HUES64 (cell line): Measurements from ENCODE around the gene CAPN8.

ENCODE experiments used
- H3K27ac ChIP-seq: 2 replicates; pipeline ENCODE4 v1.7.0; 2013; ENCODE audit warnings: low read depth, low read length, inconsistent platforms
- H3K27me3 ChIP-seq: 2 replicates; pipeline ENCODE4 v1.6.1; 2013; ENCODE audit warnings: mild to moderate bottlenecking, low read length; ENCODE audit not compliant: insufficient read depth
- H3K36me3 ChIP-seq: 2 replicates; pipeline ENCODE4 v1.6.1; 2013; ENCODE audit warnings: mild to moderate bottlenecking, low read length; ENCODE audit not compliant: insufficient read depth
- H3K4me1 ChIP-seq: 2 replicates; pipeline ENCODE4 v1.6.1; 2013; ENCODE audit warnings: mild to moderate bottlenecking, low read length, moderate library complexity; ENCODE audit not compliant: insufficient read depth
- H3K4me3 ChIP-seq: 2 replicates; pipeline ENCODE4 v1.5.1; 2013; ENCODE audit warnings: mild to moderate bottlenecking, low read length, moderate library complexity
- H3K9ac ChIP-seq: 2 replicates; pipeline ENCODE4 v1.6.1; 2013; ENCODE audit warnings: mild to moderate bottlenecking, low read depth, low read length
- H3K9me3 ChIP-seq: 2 replicates; pipeline ENCODE4 v1.6.1; 2013; ENCODE audit warnings: low read depth, low read length; ENCODE audit not compliant: insufficient read depth
- WGBS: fragments of 150-250, 120-280 bp; methylation state at CpG from one replicate; pipeline ENCODE4 v1.1.7; 2013; ENCODE audit warnings: missing lambda C conversion rate; 5-methylcytosine and 5-hydroxymethylcytosine counted together

CAPN8 gene

DNA sequence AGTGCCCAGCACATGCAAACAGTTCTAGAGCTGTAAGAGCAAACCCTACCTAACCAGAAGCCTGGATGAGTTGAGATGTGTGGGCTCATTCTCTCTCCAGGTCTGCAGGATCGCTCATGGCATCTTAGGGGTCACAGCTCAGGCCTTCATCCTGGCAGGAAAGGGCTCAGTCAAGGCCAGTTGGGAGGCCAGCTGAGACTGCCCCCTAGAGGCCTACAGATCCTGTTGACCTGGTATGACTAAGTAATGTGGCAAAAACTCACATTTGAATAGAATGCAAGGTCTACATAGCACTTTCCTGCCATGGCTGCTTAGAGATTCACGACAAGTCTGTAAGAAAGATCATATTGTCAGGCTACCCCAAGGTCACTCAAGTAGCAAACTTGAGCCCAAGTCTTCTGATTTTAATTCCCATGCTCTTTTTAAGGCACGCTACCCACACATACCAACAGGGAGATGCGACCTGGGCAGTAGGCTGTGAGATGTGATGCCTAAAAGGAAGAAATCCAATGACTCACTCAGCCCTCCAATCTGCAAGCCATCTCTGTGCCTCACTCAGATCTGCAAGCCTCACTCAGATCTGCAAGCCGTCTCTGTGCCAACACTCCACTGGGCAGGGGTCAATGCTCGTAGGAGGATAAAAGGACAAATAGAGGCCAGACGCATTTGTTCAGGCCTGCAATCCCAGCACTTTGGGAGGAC is 5.1 kb upstream of the CAPN8 start:
- 63% methylated on average over 7 of the region's 7 CpGs for WGBS
- Histone ChIP-seq H3K27ac (no peak overlapping the region), H3K9me3 (peaks cover 16% of the 10 kb centered on the region), H3K4me3 (no peak overlapping the region), H3K36me3 (no peaks in the 10 kb centered on the region), H3K4me1 (peaks cover 4% of the 10 kb centered on the region; the same call in 1 of the 2 replicates), H3K9ac (no peak overlapping the region), H3K27me3 (no peaks in the 10 kb centered on the region)

DNA sequence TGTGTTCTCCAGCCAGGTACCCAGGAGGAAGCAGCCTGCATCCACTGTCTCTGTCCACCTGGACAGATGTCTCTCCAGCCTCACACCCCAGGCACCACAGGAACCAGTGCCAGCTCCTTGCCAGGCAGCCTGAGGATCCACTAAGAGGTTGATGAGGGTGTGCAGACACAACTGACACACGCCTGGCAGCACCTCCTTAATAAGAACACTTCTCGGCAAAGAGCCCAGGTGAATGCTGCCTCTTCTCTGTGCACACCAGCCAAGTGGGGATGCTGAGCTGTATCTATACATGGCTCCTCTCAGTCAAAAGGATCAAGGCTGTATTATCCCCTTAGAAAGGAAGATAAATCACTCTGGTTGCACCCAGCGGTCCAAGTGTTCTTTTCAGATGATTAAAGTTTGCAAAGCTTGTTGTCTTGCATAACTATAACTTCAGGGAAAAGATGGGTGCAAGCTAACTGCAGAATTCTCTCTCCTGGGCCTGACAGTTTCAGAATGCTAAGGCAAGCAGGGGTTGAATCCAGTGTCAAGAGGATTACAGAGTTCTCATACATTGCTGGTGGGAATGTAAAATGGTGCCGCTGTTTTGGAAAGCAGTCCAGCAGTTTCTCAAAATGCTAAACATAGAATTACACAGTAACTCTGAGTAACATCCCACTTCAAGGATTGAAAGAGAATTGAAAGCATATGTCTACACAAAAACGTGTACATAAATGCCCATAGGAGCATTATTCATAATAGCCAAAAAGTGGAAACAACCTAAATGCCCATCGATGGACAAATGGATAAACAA is 3.7 kb upstream of the CAPN8 start:
- Histone ChIP-seq H3K27me3 (no peaks in the 10 kb centered on the region), H3K9me3 (peaks cover 10% of the 10 kb centered on the region), H3K36me3 (no peaks in the 10 kb centered on the region), H3K27ac (no peak overlapping the region), H3K4me3 (no peak overlapping the region), H3K9ac (no peak overlapping the region), H3K4me1 (peaks cover 4% of the 10 kb centered on the region; the same call in 1 of the 2 replicates)
- 81% methylated on average over 6 of the region's 6 CpGs for WGBS

DNA sequence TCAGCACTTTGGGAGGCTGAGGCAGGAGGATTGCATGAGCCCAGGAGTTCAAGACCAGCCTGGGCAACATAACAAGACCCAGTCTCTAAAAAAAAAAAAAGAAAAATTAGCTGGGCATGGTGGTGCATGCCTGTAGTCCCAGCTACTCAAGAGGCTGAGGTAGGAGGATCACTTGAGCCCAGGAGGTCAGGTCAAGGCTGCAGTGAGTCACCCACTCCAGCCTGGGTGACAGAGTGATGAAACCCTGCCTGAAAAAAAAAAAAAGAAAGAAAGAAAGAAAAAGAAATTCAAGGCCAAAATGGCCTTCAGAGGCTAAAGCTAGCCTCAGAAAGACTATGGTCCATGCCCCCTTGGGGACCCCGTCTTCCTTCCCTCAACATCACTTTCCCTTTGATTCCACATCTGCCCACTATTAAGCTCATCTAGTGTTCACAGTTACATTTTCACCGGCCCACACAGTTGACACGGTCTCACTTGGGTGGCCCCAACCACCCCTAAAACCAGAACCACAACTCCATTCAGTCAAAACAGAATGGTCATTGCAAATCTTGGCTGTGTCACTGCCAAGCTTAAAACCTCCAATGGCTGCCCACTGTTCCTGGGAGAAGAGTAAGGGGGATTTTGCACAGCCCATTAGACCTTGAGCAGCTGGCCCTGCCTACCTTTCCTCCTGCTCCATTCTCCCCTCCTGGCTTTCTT is 2.1 kb upstream of the CAPN8 start:
- Histone ChIP-seq H3K36me3 (no peaks in the 10 kb centered on the region), H3K27ac (no peak overlapping the region), H3K9ac (no peak overlapping the region), H3K27me3 (no peaks in the 10 kb centered on the region), H3K4me1 (peaks cover 4% of the 10 kb centered on the region; the same call in 1 of the 2 replicates), H3K9me3 (no peaks in the 10 kb centered on the region), H3K4me3 (no peak overlapping the region)
- 89% methylated on average over 3 of the region's 3 CpGs for WGBS

DNA sequence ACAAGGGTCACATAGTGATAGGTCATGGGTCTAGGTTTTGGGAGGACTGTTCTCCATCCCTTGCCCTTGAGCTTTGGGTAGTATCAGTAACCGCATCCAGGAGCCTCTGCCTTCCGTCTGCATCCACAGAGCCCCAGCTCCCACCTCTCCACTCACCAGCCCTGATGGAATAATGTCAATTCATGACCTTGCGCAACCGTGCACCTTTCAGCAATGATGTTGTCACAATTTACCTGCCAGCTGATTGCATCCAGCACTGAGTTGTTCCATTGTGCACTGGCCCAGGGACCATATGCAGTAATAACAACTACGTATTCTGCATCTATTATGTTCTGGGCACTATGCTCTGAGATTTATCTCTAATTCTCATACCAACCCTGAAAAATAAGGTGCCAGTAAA is 1.4 kb downstream of the CAPN8 start:
- no peaks in the 10 kb centered on the region for H3K4me1 ChIP-seq
- 75% methylated on average over 5 of the region's 5 CpGs for WGBS

DNA sequence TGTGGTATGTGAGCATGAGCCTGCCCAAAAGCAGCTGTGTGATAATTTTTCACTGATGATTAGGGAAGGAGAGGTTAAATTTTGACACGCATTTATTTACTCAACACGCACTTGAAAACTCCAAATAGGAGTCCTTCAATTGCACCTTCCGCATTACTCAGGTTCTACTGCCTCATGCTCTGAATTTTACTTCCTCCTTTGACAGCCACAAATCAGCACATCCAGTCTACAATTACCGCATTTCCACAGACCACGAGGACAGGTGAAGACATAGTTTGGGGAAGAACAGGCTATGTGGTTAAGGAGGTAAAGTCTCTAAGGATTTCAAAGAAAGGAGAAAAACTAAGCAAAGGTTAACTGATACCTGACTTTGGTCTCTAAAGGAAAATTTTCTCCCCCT is 2.6 kb downstream of the CAPN8 start:
- Histone ChIP-seq H3K27ac (no peak overlapping the region), H3K9me3 (no peaks in the 10 kb centered on the region), H3K4me1 (no peaks in the 10 kb centered on the region), H3K9ac (no peak overlapping the region), H3K27me3 (no peaks in the 10 kb centered on the region), H3K36me3 (no peaks in the 10 kb centered on the region), H3K4me3 (no peak overlapping the region)
- 69% methylated on average over 4 of the region's 5 CpGs for WGBS

More for the DNA sequence above, 1.4 kb downstream of the CAPN8 start:
- Histone ChIP-seq H3K36me3 (no peaks in the 10 kb centered on the region), H3K27me3 (no peaks in the 10 kb centered on the region), H3K9me3 (no peaks in the 10 kb centered on the region), H3K9ac (no peak overlapping the region), H3K4me3 (no peak overlapping the region), H3K27ac (no peak overlapping the region)

DNA sequence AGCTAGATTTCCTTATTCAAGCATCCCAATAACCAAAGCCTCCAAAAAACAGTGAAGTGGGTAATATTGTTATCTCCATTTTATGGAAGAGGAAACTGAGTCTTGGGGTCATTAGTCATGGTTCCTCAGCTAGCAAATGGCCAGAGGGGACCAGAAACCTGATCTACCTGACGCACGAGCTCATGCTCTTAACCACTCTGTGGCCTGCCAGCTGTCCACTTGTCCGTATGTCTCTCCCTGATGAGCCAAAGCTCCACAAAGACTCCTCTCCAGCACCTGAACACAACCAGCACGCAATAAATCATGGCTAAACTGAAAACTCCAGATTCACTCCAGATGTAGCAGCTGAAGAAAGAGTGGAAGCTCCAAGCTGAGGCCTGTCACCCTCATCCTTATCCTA is 5.8 kb downstream of the CAPN8 start:
- no peaks in the 10 kb centered on the region for H3K4me1 ChIP-seq
- H3K27me3 ChIP-seq: no peaks in the 10 kb centered on the region
- H3K4me3 ChIP-seq: no peak overlapping the region
- WGBS: 96% methylated on average over 4 of the region's 4 CpGs
- H3K9ac ChIP-seq: no peak overlapping the region
- H3K9me3 ChIP-seq: no peaks in the 10 kb centered on the region
- no peak overlapping the region for H3K27ac ChIP-seq
- no peaks in the 10 kb centered on the region for H3K36me3 ChIP-seq

DNA sequence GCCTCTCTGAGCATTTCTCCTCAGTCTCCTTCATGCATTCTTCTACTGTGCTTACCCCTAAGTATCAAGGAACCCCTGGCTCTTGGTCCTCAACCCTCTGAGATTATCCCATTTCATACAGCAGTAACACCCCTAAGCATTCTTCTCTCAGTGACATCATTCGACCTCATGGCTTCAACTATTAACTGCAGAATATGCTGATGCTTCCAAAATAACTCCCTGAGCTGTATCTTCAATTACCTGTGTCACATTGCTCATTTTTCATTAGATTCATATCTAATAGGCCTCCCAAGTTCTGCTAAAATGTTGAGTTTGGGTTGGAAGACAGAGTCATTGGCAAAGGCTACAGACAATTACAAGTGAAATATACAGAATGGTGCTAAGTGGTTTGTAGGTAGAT is 7.5 kb downstream of the CAPN8 start:
- Histone ChIP-seq H3K9ac (no peak overlapping the region), H3K4me1 (peaks cover 8% of the 10 kb centered on the region; the same call in 1 of the 2 replicates), H3K27me3 (no peaks in the 10 kb centered on the region), H3K27ac (no peak overlapping the region), H3K36me3 (no peaks in the 10 kb centered on the region), H3K9me3 (no peaks in the 10 kb centered on the region), H3K4me3 (no peak overlapping the region)
- 82% methylated on average over 1 of the region's 1 CpG for WGBS

DNA sequence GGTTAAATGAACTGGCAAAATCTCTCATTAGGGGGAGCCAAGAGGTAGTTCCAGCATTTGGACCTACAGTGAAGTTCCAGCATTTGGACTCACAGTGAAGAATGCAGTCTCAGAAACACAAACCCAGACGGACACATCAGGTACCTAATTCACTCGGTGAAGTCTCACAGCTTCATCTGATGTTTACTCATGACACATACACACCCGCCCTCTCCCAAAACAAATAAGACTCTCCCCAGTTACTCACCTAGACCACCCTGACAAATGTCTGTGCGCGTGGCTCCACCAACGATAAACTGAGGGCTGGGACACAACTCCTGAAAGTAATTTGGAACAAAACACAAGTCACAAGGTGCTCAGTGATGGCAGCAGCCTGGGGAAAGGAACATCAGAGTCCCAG is 11.4 kb downstream of the CAPN8 start:
- 79% methylated on average over 6 of the region's 6 CpGs for WGBS
- Histone ChIP-seq H3K4me1 (peaks cover 16% of the 10 kb centered on the region), H3K27ac (no peak overlapping the region), H3K27me3 (no peaks in the 10 kb centered on the region), H3K4me3 (no peak overlapping the region), H3K9ac (no peak overlapping the region), H3K36me3 (no peaks in the 10 kb centered on the region), H3K9me3 (no peaks in the 10 kb centered on the region; the same call in 1 of the 2 replicates)

DNA sequence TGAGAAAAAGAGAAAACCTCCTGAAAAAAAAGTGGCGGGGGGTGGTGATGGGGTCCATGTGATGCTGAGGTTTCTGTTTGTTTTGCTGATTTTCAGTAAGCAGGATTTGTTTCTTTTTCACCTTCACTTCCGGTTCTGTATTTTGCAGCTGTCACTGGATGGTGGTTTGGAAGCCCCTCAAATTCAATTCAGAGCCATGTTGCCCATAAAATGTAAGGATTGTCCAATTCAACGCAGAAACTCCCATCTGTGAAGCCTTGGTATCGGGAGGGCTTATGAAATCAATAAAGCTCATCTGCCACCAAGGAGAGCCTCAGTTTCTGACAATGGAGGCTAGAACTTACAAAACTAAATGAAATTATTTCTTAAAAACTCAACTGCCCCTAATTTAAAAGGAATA is 12.1 kb downstream of the CAPN8 start:
- H3K4me1 ChIP-seq: peaks cover 17% of the 10 kb centered on the region
- WGBS: 90% methylated on average over 4 of the region's 4 CpGs
- H3K4me3 ChIP-seq: no peak overlapping the region

DNA sequence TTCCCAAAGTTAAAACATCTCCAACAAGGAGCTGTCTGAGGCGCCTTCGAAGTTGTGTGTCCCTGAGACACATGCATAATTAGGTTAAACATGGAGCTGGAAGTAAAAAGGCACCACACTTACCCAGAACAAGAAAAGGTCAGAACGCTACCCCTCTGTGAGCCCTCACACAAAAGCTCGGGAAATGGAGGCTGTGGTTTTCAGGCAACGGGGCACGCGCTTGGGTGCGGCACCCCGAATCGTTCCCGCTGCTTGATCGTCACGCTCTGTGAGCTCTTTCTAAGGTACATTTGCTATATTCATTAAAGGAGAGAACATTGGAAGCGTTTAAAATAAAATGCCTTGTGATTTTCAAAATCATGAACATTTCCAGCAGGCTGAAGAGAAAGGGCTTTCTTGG is 12.5 kb downstream of the CAPN8 start:
- 91% methylated on average over 14 of the region's 14 CpGs for whole genome bisulfite sequencing
- Histone ChIP-seq H3K27me3 (no peaks in the 10 kb centered on the region), H3K9me3 (no peaks in the 10 kb centered on the region; the same call in 1 of the 2 replicates), H3K36me3 (no peaks in the 10 kb centered on the region), H3K9ac (no peak overlapping the region), H3K4me1 (peaks cover 21% of the 10 kb centered on the region), H3K4me3 (no peak overlapping the region), H3K27ac (no peak overlapping the region)

More for the DNA sequence above, 12.1 kb downstream of the CAPN8 start:
- H3K27me3 ChIP-seq: no peaks in the 10 kb centered on the region
- H3K9ac ChIP-seq: no peak overlapping the region
- H3K36me3 ChIP-seq: no peaks in the 10 kb centered on the region
- H3K27ac ChIP-seq: no peak overlapping the region
- H3K9me3 ChIP-seq: no peaks in the 10 kb centered on the region; the same call in 1 of the 2 replicates

DNA sequence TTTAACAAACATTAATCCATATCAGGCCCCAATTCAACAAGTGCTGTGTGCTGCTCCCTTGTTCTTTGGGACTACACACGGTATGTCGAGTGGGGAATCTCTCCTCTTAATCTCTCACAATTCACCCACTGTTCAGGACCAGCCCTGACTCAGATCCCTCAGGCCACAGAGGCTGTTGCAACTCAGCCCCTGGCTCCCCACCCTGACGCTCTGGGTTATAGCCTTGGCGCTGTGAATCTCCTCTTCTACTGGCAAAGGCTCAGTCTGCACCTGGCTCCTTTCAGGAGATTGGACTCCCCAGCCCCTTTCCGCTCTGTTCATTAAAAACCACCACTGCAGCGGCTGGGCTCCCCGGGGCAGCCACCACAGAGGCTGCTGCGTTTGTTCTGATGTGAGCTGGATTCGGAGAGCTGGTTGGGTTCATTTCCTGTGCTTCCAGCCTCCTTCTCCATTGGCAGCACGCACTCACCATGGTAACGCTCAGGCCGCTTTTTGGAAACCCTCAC is 13.0 kb downstream of the CAPN8 start:
- no peaks in the 10 kb centered on the region for H3K36me3 ChIP-seq
- no peak overlapping the region for H3K9ac ChIP-seq
- no peak overlapping the region for H3K27ac ChIP-seq
- H3K27me3 ChIP-seq: no peaks in the 10 kb centered on the region
- peaks cover 26% of the 10 kb centered on the region for H3K4me1 ChIP-seq
- no peaks in the 10 kb centered on the region; the same call in 1 of the 2 replicates for H3K9me3 ChIP-seq
- no peak overlapping the region for H3K4me3 ChIP-seq
- 73% methylated on average over 12 of the region's 12 CpGs for WGBS
